HCT116 (cell line): ENCODE results near the gene MAP2K5. TPM values are rescaled to one million over a fixed set of nuclear protein-coding genes. Genes with fewer than 3 reads are reported as not detected.

ENCODE experiments used
- ATAC-seq: fragments of 200-7000 bp; cut with Tn5 transposase; 2 replicates; pipeline ENCODE4 v1.9.1; 2020; ENCODE audit warnings: mild to moderate bottlenecking, moderate library complexity
- BruUV-seq: library from RNA; stranded (reverse); fragments of 400-500 nt; replicated peaks from 2 replicates; lab custom pipeline; 2021; lab: Mats Ljungman, UMichigan
- CTCF ChIA-PET: fragments of 300-600 bp; sonication (Branson Sonifier 250); formaldehyde crosslinking; loops from one replicate; lab custom pipeline; 2021; ENCODE audit warnings: antibody characterized with exemption; lab: Charles Lee
- POLR2A ChIA-PET: fragments of 300-600, 350-600 bp; sonication (Branson Sonifier 250); formaldehyde crosslinking; loops from one replicate; lab custom pipeline; 2021; ENCODE audit warnings: antibody characterized with exemption; lab: Charles Lee
- RAD21 ChIA-PET, 2 experiments: fragments of 300-600 bp; sonication (Branson Sonifier 250); formaldehyde crosslinking; loops; one replicate each; lab custom pipeline; 2023; ENCODE audit warnings: low total read pairs in 2 of 2; ENCODE audit not compliant: uncharacterized antibody in 2 of 2, unreplicated experiment in 2 of 2, low non-redundant PET in 1 of 2; lab: Charles Lee
- DNase-seq: peaks from one replicate; pipeline ENCODE4 v3.0.0-alpha.2; 2010; ENCODE audit warnings: low read depth, low spot score
- H2AFZ ChIP-seq: fragments of 200-600 bp; shearing (Covaris generic), sonication (generic); 2 replicates; pipeline ENCODE4 v1.6.1; 2017; ENCODE audit warnings: low read depth, mixed run types, mixed read lengths, antibody characterized with exemption, low read length; ENCODE audit not compliant: poor library complexity, severe bottlenecking
- H3K27ac ChIP-seq: 2 replicates; pipeline ENCODE4 v1.5.1; 2012; ENCODE audit warnings: low read depth, low read length
- H3K27me3 ChIP-seq: fragments of 200-600 bp; sonication (generic); 2 replicates; pipeline ENCODE4 v1.6.1; 2016; ENCODE audit warnings: mixed run types, low read length, mixed read lengths; ENCODE audit not compliant: insufficient read depth
- H3K36me3 ChIP-seq, 2 experiments: fragments of 200-500 bp in 1 of 2; fragments of 200-600 bp in 1 of 2; sonication (Bioruptor generic) in 1 of 2; sonication (generic) in 1 of 2; 2 replicates each; pipeline versions ENCODE4 v1.5.1 to v1.6.1; 2014 to 2016; ENCODE audit warnings: low read length in 2 of 2, inconsistent platforms in 1 of 2, mixed read lengths in 1 of 2, mixed run types in 1 of 2; ENCODE audit not compliant: insufficient read depth in 2 of 2, control insufficient read depth in 1 of 2
- H3K4me1 ChIP-seq, 2 experiments: fragments of 200-600 bp in 1 of 2; sonication (generic) in 1 of 2; 2 replicates each; pipeline versions ENCODE4 v1.5.1 to v1.6.1; 2012 to 2017; ENCODE audit warnings: low read length in 2 of 2, inconsistent platforms in 1 of 2, mild to moderate bottlenecking in 1 of 2, mixed read lengths in 1 of 2, mixed run types in 1 of 2, moderate library complexity in 1 of 2; ENCODE audit not compliant: insufficient read depth in 2 of 2, control insufficient read depth in 1 of 2
- H3K4me2 ChIP-seq: fragments of 200-600 bp; sonication (generic); 2 replicates; pipeline ENCODE4 v1.6.1; 2017; ENCODE audit warnings: mixed run types, low read length, mixed read lengths
- H3K4me3 ChIP-seq, 2 experiments: fragments of 200-600 bp in 1 of 2; sonication (generic) in 1 of 2; replicated peaks in 1 of 2; 2 replicates each; pipeline ENCODE4 v1.5.1; 2011 to 2016; ENCODE audit warnings: low read length in 2 of 2, control low read depth in 1 of 2, low read depth in 1 of 2, mild to moderate bottlenecking in 1 of 2, mixed read lengths in 1 of 2, mixed run types in 1 of 2
- H3K79me2 ChIP-seq: fragments of 200-600 bp; sonication (generic); 2 replicates; pipeline ENCODE4 v1.6.1; 2017; ENCODE audit warnings: mild to moderate bottlenecking, mixed run types, low read length, moderate library complexity, mixed read lengths; ENCODE audit not compliant: insufficient read depth
- H3K9ac ChIP-seq: fragments of 200-600 bp; sonication (generic); 2 replicates; pipeline ENCODE4 v1.6.1; 2016; ENCODE audit warnings: low read length, mixed read lengths
- H3K9me2 ChIP-seq: fragments of 200-600 bp; sonication (generic), shearing (Covaris generic); 2 replicates; pipeline ENCODE4 v1.6.1; 2017; ENCODE audit warnings: mixed run types, mild to moderate bottlenecking, moderate library complexity; ENCODE audit not compliant: insufficient read depth
- H3K9me3 ChIP-seq, 2 experiments: fragments of 200-500 bp in 1 of 2; fragments of 200-600 bp in 1 of 2; sonication (Bioruptor generic) in 1 of 2; sonication (generic) in 1 of 2; 2 replicates each; pipeline ENCODE4 v1.6.1; 2014 to 2017; ENCODE audit warnings: low read length in 2 of 2, mixed read lengths in 2 of 2, inconsistent platforms in 1 of 2, low read depth in 1 of 2, mild to moderate bottlenecking in 1 of 2, mixed run types in 1 of 2, moderate library complexity in 1 of 2; ENCODE audit not compliant: control insufficient read depth in 1 of 2, insufficient read depth in 1 of 2
- H4K20me1 ChIP-seq: fragments of 200-600 bp; sonication (generic), shearing (Covaris generic); 2 replicates; pipeline ENCODE4 v1.6.1; 2017; ENCODE audit warnings: mixed run types, mild to moderate bottlenecking, moderate library complexity; ENCODE audit not compliant: insufficient read depth
- CBX3 ChIP-seq: IDR thresholded peaks from 2 replicates; pipeline ENCODE4 v1.6.1; 2012; ENCODE audit warnings: low read depth
- CEBPB ChIP-seq: IDR thresholded peaks from 2 replicates; pipeline ENCODE4 v1.6.1; 2012; ENCODE audit warnings: low read depth
- CTCF ChIP-seq, 3 experiments: fragments of 200-600 bp in 1 of 3; sonication (generic) in 1 of 3; IDR thresholded peaks in 2 of 3; conservative IDR thresholded peaks in 1 of 3; 2 replicates each; pipeline ENCODE4 v1.5.1; 2012 to 2017; ENCODE audit warnings: low read depth in 2 of 3, low read length in 2 of 3, antibody characterized with exemption in 1 of 3, borderline replicate concordance in 1 of 3, control low read depth in 1 of 3, mild to moderate bottlenecking in 1 of 3, mixed read lengths in 1 of 3, mixed run types in 1 of 3, moderate library complexity in 1 of 3; ENCODE audit not compliant: insufficient read depth in 1 of 3
- EGR1 ChIP-seq: IDR thresholded peaks from 2 replicates; pipeline ENCODE4 v1.6.1; 2012; ENCODE audit warnings: low read depth
- ELF1 ChIP-seq: IDR thresholded peaks from 2 replicates; pipeline ENCODE4 v1.6.1; 2012; ENCODE audit warnings: low read depth, borderline replicate concordance
- EZH2 ChIP-seq: fragments of 200-600 bp; sonication (generic); IDR thresholded peaks from 2 replicates; pipeline ENCODE4 v1.6.1; 2017; ENCODE audit warnings: antibody characterized with exemption, mixed run types
- FOSL1 ChIP-seq: IDR thresholded peaks from 2 replicates; pipeline ENCODE4 v1.6.1; 2012; ENCODE audit warnings: low read depth
- POLR2A ChIP-seq: IDR thresholded peaks from 2 replicates; pipeline ENCODE4 v1.7.0; 2011; ENCODE audit warnings: borderline replicate concordance; ENCODE audit not compliant: insufficient read depth, insufficient read length; ENCODE audit errors: extremely low read depth
- POLR2AphosphoS5 ChIP-seq: IDR thresholded peaks from 2 replicates; pipeline ENCODE4 v1.6.1; 2011; ENCODE audit warnings: mild to moderate bottlenecking, low read depth, low read length, moderate library complexity
- SIN3A ChIP-seq: IDR thresholded peaks from 2 replicates; pipeline ENCODE4 v1.6.1; 2012; ENCODE audit warnings: low read depth
- TCF7L2 ChIP-seq: IDR thresholded peaks from 2 replicates; pipeline ENCODE4 v1.7.0; 2011; ENCODE audit warnings: borderline replicate concordance, inconsistent platforms; ENCODE audit not compliant: insufficient read depth, insufficient read length; ENCODE audit errors: extremely low read depth
- YY1 ChIP-seq: IDR thresholded peaks from 2 replicates; pipeline ENCODE4 v1.6.1; 2011; ENCODE audit warnings: low read length, low read depth, moderate library complexity, mild to moderate bottlenecking; ENCODE audit not compliant: insufficient replicate concordance; ENCODE audit errors: extremely low read depth
- ZFX ChIP-seq: fragments of 450-650 bp; IDR thresholded peaks from 2 replicates; pipeline ENCODE4 v1.6.1; 2017
- ZNF274 ChIP-seq: fragments of 200-500 bp; sonication (Bioruptor generic); IDR thresholded peaks from 2 replicates; pipeline ENCODE4 v1.6.1; 2014; ENCODE audit warnings: mild to moderate bottlenecking, low read depth, low read length, inconsistent platforms
- intact Hi-C: fragments of 100-400 bp; cut with micrococcal nuclease; formaldehyde crosslinking; loops from 2 replicates; pipeline ENCODE4 v1.10.0; 2022
- total RNA-seq: library from RNA; stranded (reverse); gene quantifications from one replicate; pipeline ENCODE4 v1.2.1, GENCODE V29; 2021; ENCODE audit not compliant: unreplicated experiment
- TF ChIP-seq, protein P1 (sequence below): IDR thresholded peaks from 2 replicates; pipeline ENCODE4 v1.6.1; 2012; ENCODE audit warnings: low read depth
- TF ChIP-seq, protein P2 (sequence below): IDR thresholded peaks from 2 replicates; pipeline ENCODE4 v1.6.1; 2012

The MAP2K5 gene
- total RNA-seq, 1 experiment from 2014 or later, result 15.6 TPM

DNA sequence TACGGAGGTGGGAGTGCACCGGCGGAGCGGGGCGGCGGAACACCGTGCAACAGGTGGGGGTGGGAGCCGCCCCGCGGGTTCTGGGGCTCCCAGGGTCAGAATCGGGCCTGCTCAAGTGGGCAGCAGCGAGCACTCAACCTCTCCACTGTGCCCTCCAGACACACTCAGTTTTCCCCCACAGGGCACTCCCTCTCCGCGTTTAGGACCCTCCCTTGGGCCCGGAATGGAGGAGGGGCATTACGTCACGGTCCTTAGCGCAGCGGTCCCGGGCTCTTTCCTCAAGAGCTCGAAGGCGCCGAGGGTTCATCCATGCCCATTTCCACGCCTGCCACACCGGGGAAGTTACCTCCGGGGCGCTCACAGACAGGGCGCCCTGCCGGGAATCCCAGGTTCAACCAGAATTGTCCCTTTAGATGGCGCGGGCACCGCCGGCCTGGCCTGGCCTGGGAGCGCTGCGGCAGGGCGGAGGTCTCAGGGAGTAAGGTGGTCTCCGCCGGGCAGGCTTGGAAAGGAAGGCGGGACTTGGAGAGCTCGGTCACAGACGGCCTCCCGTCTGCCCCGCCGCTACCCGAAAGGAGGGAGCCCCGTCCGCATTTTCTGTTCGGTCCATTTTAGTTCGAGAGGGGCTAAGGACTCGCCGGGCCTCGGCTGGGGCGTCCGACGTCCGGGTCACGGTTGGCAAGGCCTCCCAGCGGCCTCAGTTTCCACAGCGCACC, 292.2 kb downstream of the MAP2K5 start:
- H3K9ac ChIP-seq, result no peak overlapping the region
- H3K27ac ChIP-seq, result no peak overlapping the region
- intact Hi-C loops, result loop anchor here (10.0 kb wide), 3 partner anchors 310 to 590 kb away; partner anchors contain the start of gene C15orf61
- H3K4me3 ChIP-seq, result no peak overlapping the region
- DNase-seq, result no peak
- H3K4me2 ChIP-seq, result no peak overlapping the region
- ChIA-PET CTCF (interaction anchor here (0.6 to 2.0 kb wide), 2 partner anchors 336 to 378 kb away, joined by 3 to 6 read pairs; no protein-coding TSS in a partner anchor), RAD21 (no interaction called here), POLR2A (no interaction called here)
- no peaks in the 10 kb centered on the region for H3K36me3 ChIP-seq
- no peaks in the 10 kb centered on the region for H3K27me3 ChIP-seq
- TF ChIP-seq POLR2A, result no peak
- no peak for TF ChIP-seq ELF1
- TF ChIP-seq YY1, result no peak
- no peak for TF ChIP-seq ZFX
- TF ChIP-seq CTCF (IDR thresholded peaks at IDR 0.05 in 2 of 3, conservative IDR thresholded peaks at IDR 0.05 in 1 of 3; ENCODE audit: borderline replicate concordance in 1 of 3, insufficient read depth in 1 of 3, low read depth in 2 of 3, low read length in 2 of 3), result no peak
- no peak for TF ChIP-seq POLR2AphosphoS5
- TF ChIP-seq, protein P1, sequence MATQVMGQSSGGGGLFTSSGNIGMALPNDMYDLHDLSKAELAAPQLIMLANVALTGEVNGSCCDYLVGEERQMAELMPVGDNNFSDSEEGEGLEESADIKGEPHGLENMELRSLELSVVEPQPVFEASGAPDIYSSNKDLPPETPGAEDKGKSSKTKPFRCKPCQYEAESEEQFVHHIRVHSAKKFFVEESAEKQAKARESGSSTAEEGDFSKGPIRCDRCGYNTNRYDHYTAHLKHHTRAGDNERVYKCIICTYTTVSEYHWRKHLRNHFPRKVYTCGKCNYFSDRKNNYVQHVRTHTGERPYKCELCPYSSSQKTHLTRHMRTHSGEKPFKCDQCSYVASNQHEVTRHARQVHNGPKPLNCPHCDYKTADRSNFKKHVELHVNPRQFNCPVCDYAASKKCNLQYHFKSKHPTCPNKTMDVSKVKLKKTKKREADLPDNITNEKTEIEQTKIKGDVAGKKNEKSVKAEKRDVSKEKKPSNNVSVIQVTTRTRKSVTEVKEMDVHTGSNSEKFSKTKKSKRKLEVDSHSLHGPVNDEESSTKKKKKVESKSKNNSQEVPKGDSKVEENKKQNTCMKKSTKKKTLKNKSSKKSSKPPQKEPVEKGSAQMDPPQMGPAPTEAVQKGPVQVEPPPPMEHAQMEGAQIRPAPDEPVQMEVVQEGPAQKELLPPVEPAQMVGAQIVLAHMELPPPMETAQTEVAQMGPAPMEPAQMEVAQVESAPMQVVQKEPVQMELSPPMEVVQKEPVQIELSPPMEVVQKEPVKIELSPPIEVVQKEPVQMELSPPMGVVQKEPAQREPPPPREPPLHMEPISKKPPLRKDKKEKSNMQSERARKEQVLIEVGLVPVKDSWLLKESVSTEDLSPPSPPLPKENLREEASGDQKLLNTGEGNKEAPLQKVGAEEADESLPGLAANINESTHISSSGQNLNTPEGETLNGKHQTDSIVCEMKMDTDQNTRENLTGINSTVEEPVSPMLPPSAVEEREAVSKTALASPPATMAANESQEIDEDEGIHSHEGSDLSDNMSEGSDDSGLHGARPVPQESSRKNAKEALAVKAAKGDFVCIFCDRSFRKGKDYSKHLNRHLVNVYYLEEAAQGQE, result no peak
- no peak for TF ChIP-seq CBX3
- no peak for TF ChIP-seq EZH2
- no peak for TF ChIP-seq EGR1
- TF ChIP-seq, protein P2, sequence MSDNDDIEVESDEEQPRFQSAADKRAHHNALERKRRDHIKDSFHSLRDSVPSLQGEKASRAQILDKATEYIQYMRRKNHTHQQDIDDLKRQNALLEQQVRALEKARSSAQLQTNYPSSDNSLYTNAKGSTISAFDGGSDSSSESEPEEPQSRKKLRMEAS, result no peak
- no peak for TF ChIP-seq ZNF274
- no peak for TF ChIP-seq FOSL1
- TF ChIP-seq SIN3A, result no peak
- no peak for TF ChIP-seq CEBPB
- no peak for TF ChIP-seq TCF7L2
- H3K9me2 ChIP-seq, result no peaks in the 10 kb centered on the region
- H4K20me1 ChIP-seq, result no peaks in the 10 kb centered on the region
- peaks cover 3 to 8% of the 10 kb centered on the region in 2 experiments; a peak in 3 of 4 replicates for H3K4me1 ChIP-seq
- no TSS peak for BruUV-seq
- no peak for ATAC-seq
- no peaks in the 10 kb centered on the region for H3K79me2 ChIP-seq
- no peaks in the 10 kb centered on the region for H3K9me3 ChIP-seq
- H2AFZ ChIP-seq, result no peak overlapping the region
